ENCODE data around the gene ZNF318.
A peak's percentile ranks its signal among the peaks of the same experiment; 100 is the strongest.
"Not testable (repeated sequence)": the region's sequence is repeated elsewhere in the genome, so short reads cannot be mapped to it uniquely, and the experiment has no call there.

Gene ZNF318

DNA sequence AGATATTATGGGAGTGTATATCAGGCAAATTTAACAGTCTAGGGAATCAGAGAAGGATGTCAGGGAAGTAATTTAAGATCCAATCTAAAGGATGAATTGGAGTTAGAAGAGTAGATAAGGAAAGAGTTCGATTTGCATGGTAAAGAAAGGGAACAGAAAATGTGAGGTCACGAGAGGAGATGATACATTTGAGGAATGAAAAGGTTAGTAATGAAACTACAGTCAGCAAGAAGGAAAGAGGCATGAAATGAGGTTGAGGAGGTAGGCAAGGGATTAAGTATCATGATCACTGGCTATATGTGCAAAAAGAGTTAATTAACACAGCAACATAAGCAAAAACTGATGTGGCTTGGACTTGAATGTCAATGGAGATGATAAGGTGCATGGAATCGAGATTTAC, 22.4 kb downstream of the ZNF318 start:
- H3K4me3 ChIP-seq (ENCODE audit: low read depth, low read length), result no peak overlapping the region

- H3K4me3 ChIP-seq (ENCODE audit: low read depth, low read length), result not testable (repeated sequence)
Measured at GRCh38 chr6:43346243-43346642, 23.2 kb downstream of the ZNF318 start.

GRCh38 chr6:43339168-43339567, 30.3 kb downstream of the ZNF318 start:
- H3K4me3 ChIP-seq (ENCODE audit: low read depth, low read length), result no peak overlapping the region

DNA sequence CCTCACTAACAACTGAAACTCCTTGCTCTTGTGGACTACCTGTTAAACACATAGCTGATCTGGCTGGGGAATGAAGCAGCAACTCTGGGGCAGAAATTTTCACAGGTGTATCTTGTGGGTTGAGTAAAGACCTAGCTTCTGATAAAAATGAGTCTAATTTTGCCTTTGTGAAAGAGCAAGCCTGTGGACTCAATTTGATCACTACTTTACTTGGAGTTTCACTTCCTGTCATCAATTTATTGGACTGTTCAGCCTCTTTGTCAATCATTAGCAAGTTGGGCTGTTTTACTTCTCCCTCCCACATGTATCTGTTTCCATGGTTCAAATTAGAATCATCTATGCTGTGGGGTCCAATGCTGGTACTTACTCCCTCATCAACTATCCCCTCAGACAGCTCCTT, 31.2 kb downstream of the ZNF318 start:
- H3K4me3 ChIP-seq (ENCODE audit: low read depth, low read length), result no peak overlapping the region

DNA sequence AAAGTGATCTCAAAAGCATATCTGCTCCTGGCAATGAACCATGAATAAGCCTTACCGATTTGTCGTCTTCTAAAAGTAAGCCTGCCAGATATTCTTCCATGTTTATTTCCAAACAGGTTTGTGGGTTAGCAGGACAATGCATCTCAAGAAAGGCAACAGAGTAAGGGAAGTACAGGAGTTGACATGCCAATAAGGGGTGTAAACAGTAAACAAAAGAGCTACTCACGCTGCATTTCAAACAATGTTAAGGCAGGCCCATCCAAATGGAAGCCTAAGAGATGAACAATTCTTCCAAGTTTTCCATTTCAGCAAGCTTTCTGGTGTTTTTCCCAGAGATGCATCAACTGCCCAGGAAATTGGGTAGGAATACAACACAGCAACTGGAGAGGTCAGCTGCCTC, 33.1 kb downstream of the ZNF318 start:
- H3K4me3 ChIP-seq (ENCODE audit: low read depth, low read length), result no peak overlapping the region

- no peak overlapping the region for H3K4me3 ChIP-seq (ENCODE audit: low read depth, low read length)
Measured at GRCh38 chr6:43335469-43335868, 34.0 kb downstream of the ZNF318 start.

- H3K4me3 ChIP-seq (ENCODE audit: low read depth, low read length), result no peak overlapping the region
Measured at GRCh38 chr6:43334466-43335095, 34.9 kb downstream of the ZNF318 start.

GRCh38 chr6:43331891-43332290, 37.6 kb downstream of the ZNF318 start:
- no peak overlapping the region for H3K4me3 ChIP-seq (ENCODE audit: low read depth, low read length)

DNA sequence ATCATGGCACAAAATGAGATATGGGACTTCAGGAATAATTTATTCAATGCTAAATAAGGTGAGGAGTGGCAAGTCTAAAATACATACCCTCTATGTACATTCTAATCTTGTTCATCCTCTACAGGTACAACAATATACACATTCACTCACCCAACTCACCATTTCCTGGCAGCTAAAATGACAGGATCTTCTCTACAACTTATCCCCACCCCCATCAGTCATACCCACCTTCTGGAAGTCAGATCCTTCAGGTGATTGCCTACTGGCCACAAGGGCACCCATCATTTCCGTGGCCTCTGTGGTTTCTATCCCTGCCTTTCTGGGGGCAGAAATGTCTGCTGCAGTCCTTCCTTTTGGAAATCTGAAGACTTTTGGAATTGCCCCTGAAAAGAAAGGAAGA, 38.0 kb downstream of the ZNF318 start:
- no peak overlapping the region for H3K4me3 ChIP-seq (ENCODE audit: low read depth, low read length)

DNA sequence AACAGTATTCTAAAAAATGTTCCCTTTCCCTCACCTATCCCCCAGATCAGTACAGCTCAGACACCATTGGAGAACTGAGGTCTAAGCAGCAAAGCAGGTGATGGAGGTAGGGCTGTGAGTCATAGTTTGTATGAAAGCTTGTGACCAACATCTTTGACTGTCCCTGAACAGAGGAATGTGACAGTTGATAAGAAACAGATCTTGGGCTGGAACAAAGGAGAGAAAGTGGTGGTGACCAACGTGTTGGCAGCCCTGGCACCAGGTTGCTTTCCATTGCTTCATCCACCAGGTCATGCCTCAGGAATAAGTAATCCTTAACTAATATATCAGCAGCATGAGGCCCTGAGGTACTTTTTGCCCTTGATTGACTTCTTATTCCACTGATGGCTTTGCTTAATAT, 40.9 kb downstream of the ZNF318 start:
- H3K4me3 ChIP-seq (ENCODE audit: low read depth, low read length), result no peak overlapping the region

DNA sequence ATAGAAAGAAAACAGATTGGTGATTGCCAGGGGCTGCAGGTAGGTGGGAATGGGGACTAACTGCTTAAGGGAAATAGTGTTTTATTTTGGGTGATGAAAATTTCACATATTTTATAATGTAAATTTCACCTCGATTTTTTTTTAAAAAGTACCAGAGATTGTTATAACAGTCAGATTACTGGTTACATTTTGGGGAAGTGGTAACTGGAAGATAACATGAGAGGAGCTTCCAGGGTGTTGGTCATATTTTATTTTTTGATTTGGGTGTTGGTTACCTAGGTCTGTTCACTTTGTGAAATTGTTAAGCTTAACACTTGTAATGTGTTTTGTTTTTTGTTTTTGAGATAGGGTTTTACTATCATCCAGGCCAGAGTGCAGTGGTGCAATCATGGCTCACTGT, 43.6 kb downstream of the ZNF318 start:
- H3K4me3 ChIP-seq (ENCODE audit: low read depth, low read length), result no peak overlapping the region

- no peak overlapping the region for H3K4me3 ChIP-seq (ENCODE audit: low read depth, low read length)
Measured at GRCh38 chr6:43318011-43318410, 51.4 kb downstream of the ZNF318 start.

DNA sequence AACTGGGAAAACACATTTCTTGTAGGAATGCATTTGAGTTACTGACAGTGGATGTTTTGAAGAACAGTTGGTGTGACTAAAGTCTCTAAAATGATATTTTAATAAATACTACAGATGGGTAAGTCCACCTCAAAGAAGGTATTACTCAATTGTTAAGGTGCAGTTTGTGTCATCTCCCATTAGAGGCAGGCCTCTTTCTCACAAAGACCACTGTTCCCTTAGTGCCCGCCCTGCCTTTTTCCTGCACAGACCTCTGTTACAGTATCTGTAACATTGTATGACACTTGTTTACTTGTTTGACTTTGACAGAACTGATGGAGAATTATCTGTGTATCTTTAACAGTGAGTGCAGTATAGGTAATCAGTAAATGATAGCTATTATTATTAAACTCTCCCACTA, 55.6 kb downstream of the ZNF318 start:
- no peak overlapping the region for H3K4me3 ChIP-seq (ENCODE audit: low read depth, low read length)

- no peak overlapping the region for H3K4me3 ChIP-seq (ENCODE audit: low read depth, low read length)
Measured at GRCh38 chr6:43311666-43312065, 57.8 kb downstream of the ZNF318 start.

DNA sequence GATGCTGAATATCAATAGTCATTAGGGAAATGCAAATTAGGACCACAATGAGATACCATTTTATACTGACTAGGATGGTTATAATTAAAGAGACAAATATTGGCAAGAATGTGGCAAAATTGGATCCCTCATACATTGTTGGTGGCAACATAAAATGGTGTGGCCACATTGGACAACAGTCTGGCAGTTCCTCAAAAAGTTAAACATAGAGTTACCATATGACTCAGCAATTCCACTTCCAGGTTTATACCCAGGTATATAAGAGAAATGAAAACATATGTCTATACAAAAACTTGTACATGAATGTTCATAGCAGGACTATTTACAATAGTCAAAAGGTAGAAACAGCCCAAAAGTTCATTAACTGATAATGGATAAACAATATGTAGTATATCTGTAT, 58.8 kb downstream of the ZNF318 start:
- H3K4me3 ChIP-seq (ENCODE audit: low read depth, low read length), result no peak overlapping the region

GRCh38 chr6:43310134-43310533, 59.3 kb downstream of the ZNF318 start:
- H3K4me3 ChIP-seq (ENCODE audit: low read depth, low read length), result no peak overlapping the region

DNA sequence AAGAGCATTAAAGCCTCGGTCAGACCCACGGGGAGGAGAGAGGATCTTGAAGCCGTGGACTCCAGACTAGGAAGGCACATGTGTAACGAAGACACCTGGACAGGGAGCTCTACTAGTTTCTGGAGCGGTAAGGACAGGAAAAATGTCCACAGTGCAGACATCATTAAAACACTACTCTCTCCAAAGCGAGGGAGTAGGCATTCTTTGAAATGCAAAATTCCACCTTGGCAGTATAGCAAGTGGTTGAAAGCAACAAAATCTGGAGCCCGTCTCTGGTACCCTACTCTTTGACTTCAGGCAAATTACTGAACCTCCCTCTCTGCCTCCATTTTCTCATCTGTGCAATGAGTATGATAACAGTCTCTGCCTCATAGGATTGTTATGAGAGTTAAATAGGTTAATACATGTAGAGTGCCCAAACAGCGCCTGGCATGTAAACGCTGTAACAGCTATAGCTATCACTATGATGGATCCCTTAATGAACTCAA, 60.4 kb downstream of the ZNF318 start:
- peak overlapping the region; percentile 60 for H3K4me3 ChIP-seq (ENCODE audit: low read depth, low read length)

DNA sequence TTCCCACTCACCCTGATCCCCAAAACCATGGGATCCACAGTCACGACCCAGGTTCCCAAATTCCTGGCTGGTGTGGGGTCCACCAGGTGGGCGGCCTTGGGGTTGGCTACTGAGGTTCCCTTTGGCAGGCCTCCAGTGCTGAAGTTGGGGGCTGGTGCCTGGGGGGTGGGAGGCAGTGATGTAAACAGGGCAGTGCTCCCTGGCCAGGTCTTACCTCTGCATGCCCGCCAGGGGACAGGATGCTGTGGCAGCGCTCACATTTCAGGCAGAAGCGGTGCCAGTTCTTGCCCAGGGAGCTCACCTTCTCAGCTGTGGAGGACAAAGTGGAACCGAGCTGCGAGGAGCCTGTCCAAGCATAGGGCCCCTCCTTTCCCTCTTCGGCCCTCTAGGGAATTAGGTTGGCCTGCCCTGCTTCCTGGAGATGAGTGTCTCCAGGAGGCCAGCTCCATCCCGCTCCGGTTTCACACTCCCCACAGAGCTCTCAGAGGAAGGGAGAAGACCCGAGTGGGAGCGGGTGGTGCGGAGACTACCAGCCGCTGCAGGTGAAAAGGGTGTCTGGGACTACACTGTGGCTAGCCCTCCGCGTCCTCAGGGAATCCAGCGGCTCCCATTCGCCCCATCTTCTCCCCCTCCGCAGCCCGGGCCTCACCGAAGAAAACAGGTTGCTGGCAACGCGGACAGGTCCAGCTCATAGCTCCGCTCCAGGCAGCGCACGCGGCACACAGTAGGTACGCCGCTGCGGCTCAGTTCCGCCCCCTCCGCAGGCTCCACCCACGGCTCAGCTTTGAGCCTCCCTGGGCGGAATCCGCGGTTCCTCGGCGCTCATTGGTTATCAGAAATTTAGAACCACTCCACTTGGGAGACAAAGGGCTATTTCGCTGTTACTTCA, 61.1 kb downstream of the ZNF318 start, which contains the start of gene CRIP3:
TSS of gene CRIP3 (minus strand) at position 726 of the 889 bp plus-strand sequence. CDS start at position 692, 34 bp downstream.
- H3K4me3 ChIP-seq (ENCODE audit: low read depth, low read length), result peak within 1 kb of the TSS; percentile 60

- H3K4me3 ChIP-seq (ENCODE audit: low read depth, low read length), result no peak overlapping the region
Measured at GRCh38 chr6:43307451-43308100, 61.9 kb downstream of the ZNF318 start.

GRCh38 chr6:43306086-43306485, 63.4 kb downstream of the ZNF318 start:
- H3K4me3 ChIP-seq (ENCODE audit: low read depth, low read length), result no peak overlapping the region

DNA sequence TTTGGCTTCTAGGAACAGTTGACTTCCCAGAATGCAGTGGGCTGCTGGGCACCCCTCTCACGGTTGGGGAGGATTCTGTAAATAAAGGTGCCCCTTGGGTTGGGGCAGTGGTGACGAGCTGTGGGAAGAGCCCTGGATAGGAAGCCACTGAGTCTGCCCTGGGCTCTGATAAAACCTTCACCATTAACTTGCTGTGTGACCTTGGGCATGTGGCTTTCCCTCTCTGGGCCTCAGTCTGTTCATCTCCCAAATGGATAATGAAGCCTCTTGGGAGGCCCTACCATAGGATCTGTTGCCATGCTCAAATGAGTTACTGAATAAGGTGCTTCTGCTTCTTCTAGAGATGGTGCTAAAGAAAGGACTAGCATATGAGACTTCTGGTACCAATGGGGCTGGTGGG, 64.6 kb downstream of the ZNF318 start:
- no peak overlapping the region for H3K4me3 ChIP-seq (ENCODE audit: low read depth, low read length)

DNA sequence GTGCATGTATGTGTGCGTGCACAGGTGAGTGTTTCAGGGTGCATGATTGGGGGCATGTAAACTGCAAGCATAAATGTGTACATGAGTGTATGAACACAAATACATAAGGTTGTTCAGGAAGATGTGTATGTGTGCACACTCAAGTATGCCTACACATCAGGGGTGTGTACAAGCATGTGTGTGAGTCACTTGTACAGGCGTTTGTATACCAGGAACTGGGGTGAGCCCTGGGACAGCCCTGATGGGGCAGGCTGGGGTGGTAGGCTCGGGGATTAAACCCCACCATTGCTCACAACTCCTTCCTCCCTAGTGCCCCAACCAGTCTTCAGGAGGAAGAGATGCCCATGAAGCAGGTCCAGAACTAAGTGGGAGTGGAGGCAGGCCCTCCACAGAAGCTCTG, 65.1 kb downstream of the ZNF318 start:
- no peak overlapping the region for H3K4me3 ChIP-seq (ENCODE audit: low read depth, low read length)

Data from iPS-11a (cell line).